IPS-18a (cell line): ENCODE results near the gene RIN1.
"Not testable (repeated sequence)": the region's sequence is repeated elsewhere in the genome, so short reads cannot be mapped to it uniquely, and the experiment has no call there.

Experiments
- H3K27ac ChIP-seq: one replicate; pipeline ENCODE4 v1.5.1; 2013; ENCODE audit warnings: low read length
- H3K27me3 ChIP-seq: one replicate; pipeline ENCODE4 v1.6.1; 2013; ENCODE audit warnings: mild to moderate bottlenecking, low read length; ENCODE audit not compliant: control insufficient read depth, insufficient read depth
- H3K36me3 ChIP-seq: one replicate; pipeline ENCODE4 v1.6.1; 2013; ENCODE audit warnings: low read depth, low read length; ENCODE audit not compliant: control insufficient read depth
- H3K4me1 ChIP-seq: one replicate; pipeline ENCODE4 v1.6.1; 2013; ENCODE audit warnings: low read depth, low read length; ENCODE audit not compliant: control insufficient read depth
- H3K4me3 ChIP-seq: one replicate; pipeline ENCODE4 v1.5.1; 2013; ENCODE audit warnings: low read length
- H3K9ac ChIP-seq: one replicate; pipeline ENCODE4 v1.6.1; 2013; ENCODE audit warnings: mild to moderate bottlenecking, low read length, moderate library complexity
- H3K9me3 ChIP-seq: one replicate; pipeline ENCODE4 v1.6.1; 2013; ENCODE audit warnings: low read depth, low read length; ENCODE audit not compliant: control insufficient read depth

Gene RIN1

GRCh38 chr11:66365711-66366619, 29.7 kb upstream of the RIN1 start:
- H3K9ac ChIP-seq = no peak overlapping the region
- H3K27me3 ChIP-seq = no peaks in the 10 kb centered on the region
- H3K36me3 ChIP-seq = peaks cover 51% of the 10 kb centered on the region
- H3K4me1 ChIP-seq = peaks cover 9% of the 10 kb centered on the region
- no peaks in the 10 kb centered on the region for H3K9me3 ChIP-seq
- H3K4me3 ChIP-seq = no peak overlapping the region
- H3K27ac ChIP-seq = no peak overlapping the region

- no peaks in the 10 kb centered on the region for H3K9me3 ChIP-seq
- H3K36me3 ChIP-seq = peaks cover 51% of the 10 kb centered on the region
- H3K4me3 ChIP-seq = no peak overlapping the region
- peaks cover 7% of the 10 kb centered on the region for H3K4me1 ChIP-seq
- no peak overlapping the region for H3K9ac ChIP-seq
- H3K27me3 ChIP-seq = no peaks in the 10 kb centered on the region
- H3K27ac ChIP-seq = no peak overlapping the region
These were observed 28.9 kb upstream of the RIN1 start for GRCh38 chr11:66365166-66365565.

GRCh38 chr11:66363805-66364535, 27.7 kb upstream of the RIN1 start:
- Histone ChIP-seq H3K4me3 (no peak overlapping the region), H3K9ac (no peak overlapping the region), H3K36me3 (peaks cover 47% of the 10 kb centered on the region)

GRCh38 chr11:66363187-66363601, 27.0 kb upstream of the RIN1 start:
- Histone ChIP-seq H3K9me3 (no peaks in the 10 kb centered on the region), H3K27ac (no peak overlapping the region), H3K4me3 (no peak overlapping the region), H3K4me1 (no peaks in the 10 kb centered on the region), H3K27me3 (no peaks in the 10 kb centered on the region), H3K9ac (no peak overlapping the region), H3K36me3 (peaks cover 39% of the 10 kb centered on the region)

More at GRCh38 chr11:66363805-66364535, 27.7 kb upstream of the RIN1 start:
- no peaks in the 10 kb centered on the region for H3K9me3 ChIP-seq
- H3K27ac ChIP-seq = no peak overlapping the region
- H3K27me3 ChIP-seq = no peaks in the 10 kb centered on the region
- no peaks in the 10 kb centered on the region for H3K4me1 ChIP-seq

- H3K9ac ChIP-seq = no peak overlapping the region
- peaks cover 34% of the 10 kb centered on the region for H3K36me3 ChIP-seq
- no peaks in the 10 kb centered on the region for H3K27me3 ChIP-seq
- H3K4me3 ChIP-seq = no peak overlapping the region
- H3K4me1 ChIP-seq = no peaks in the 10 kb centered on the region
- H3K9me3 ChIP-seq = no peaks in the 10 kb centered on the region
- no peak overlapping the region for H3K27ac ChIP-seq
These were observed 26.4 kb upstream of the RIN1 start for GRCh38 chr11:66362481-66363147.

GRCh38 chr11:66361502-66361941, 25.3 kb upstream of the RIN1 start:
- Histone ChIP-seq H3K9ac (no peak overlapping the region), H3K27me3 (no peaks in the 10 kb centered on the region), H3K27ac (no peak overlapping the region), H3K9me3 (no peaks in the 10 kb centered on the region), H3K4me3 (no peak overlapping the region), H3K4me1 (no peaks in the 10 kb centered on the region), H3K36me3 (peaks cover 24% of the 10 kb centered on the region)

- peaks cover 19% of the 10 kb centered on the region for H3K36me3 ChIP-seq
- H3K4me1 ChIP-seq = no peaks in the 10 kb centered on the region
- no peak overlapping the region for H3K9ac ChIP-seq
- H3K27me3 ChIP-seq = no peaks in the 10 kb centered on the region
- H3K9me3 ChIP-seq = no peaks in the 10 kb centered on the region
- no peak overlapping the region for H3K4me3 ChIP-seq
- no peak overlapping the region for H3K27ac ChIP-seq
These were observed 24.3 kb upstream of the RIN1 start for GRCh38 chr11:66360406-66361073.

GRCh38 chr11:66359662-66360087, 23.4 kb upstream of the RIN1 start:
- no peak overlapping the region for H3K27ac ChIP-seq
- H3K4me1 ChIP-seq = no peaks in the 10 kb centered on the region
- H3K36me3 ChIP-seq = peaks cover 15% of the 10 kb centered on the region

GRCh38 chr11:66350560-66351235, 14.5 kb upstream of the RIN1 start:
- H3K36me3 ChIP-seq, H3K9ac ChIP-seq, H3K4me3 ChIP-seq, H3K9me3 ChIP-seq, H3K27ac ChIP-seq, H3K4me1 ChIP-seq: not testable (repeated sequence)
- H3K27me3 ChIP-seq = peaks cover 10% of the 10 kb centered on the region

More at GRCh38 chr11:66359662-66360087, 23.4 kb upstream of the RIN1 start:
- H3K27me3 ChIP-seq = no peaks in the 10 kb centered on the region
- H3K9me3 ChIP-seq = no peaks in the 10 kb centered on the region
- H3K4me3 ChIP-seq = no peak overlapping the region
- no peak overlapping the region for H3K9ac ChIP-seq

- no peak overlapping the region for H3K9ac ChIP-seq
- no peak overlapping the region for H3K4me3 ChIP-seq
- H3K36me3 ChIP-seq = no peaks in the 10 kb centered on the region
- H3K4me1 ChIP-seq = peaks cover 9% of the 10 kb centered on the region
- H3K9me3 ChIP-seq = no peaks in the 10 kb centered on the region
- H3K27me3 ChIP-seq = peaks cover 10% of the 10 kb centered on the region
- no peak overlapping the region for H3K27ac ChIP-seq
These were observed 12.8 kb upstream of the RIN1 start for GRCh38 chr11:66349084-66349386.
